HFFc6 (cell line): Measurements from ENCODE around the gene PEAK3. TPM values are rescaled to one million over a fixed set of nuclear protein-coding genes. Genes with fewer than 3 reads are reported as not detected.

Source experiments
- DNase-seq: peaks from one replicate; pipeline ENCODE4 v3.0.0-alpha.2; 2018
- H3K27ac Mint-ChIP-seq: 2 replicates; pipeline ENCODE4 v1.8.0; 2020; ENCODE audit warnings: mild to moderate bottlenecking, mixed read lengths
- H3K27me3 Mint-ChIP-seq: 2 replicates; pipeline ENCODE4 v1.8.0; 2021; ENCODE audit warnings: mild to moderate bottlenecking, moderate library complexity, mixed read lengths; ENCODE audit not compliant: insufficient read depth
- H3K36me3 Mint-ChIP-seq: 2 replicates; pipeline ENCODE4 v1.8.0; 2021; ENCODE audit warnings: low read depth, mixed read lengths
- H3K4me1 Mint-ChIP-seq: 2 replicates; pipeline ENCODE4 v1.8.0; 2020; ENCODE audit warnings: low read depth, mixed read lengths
- H3K4me3 Mint-ChIP-seq: 2 replicates; pipeline ENCODE4 v1.8.0; 2020; ENCODE audit warnings: mild to moderate bottlenecking, moderate library complexity, mixed read lengths
- H3K9me3 Mint-ChIP-seq: 2 replicates; pipeline ENCODE4 v1.8.0; 2020; ENCODE audit warnings: mild to moderate bottlenecking, mixed read lengths
- CTCF ChIP-seq: fragments of 200-600 bp; sonication (generic); IDR thresholded peaks from 2 replicates; pipeline ENCODE4 v1.5.0; 2021; ENCODE audit warnings: antibody characterized with exemption, mild to moderate bottlenecking
- total RNA-seq, 6 experiments: library from RNA; stranded (reverse); fragmentation: NEBNext Ultra II Directional; extraction: Animal tissue kit (Norgen Biotek cat#: 25700); gene quantifications; 2 replicates in 1 of 6; 3 replicates in 5 of 6; pipeline ENCODE4 v1.2.3, GENCODE V29; 2021

The PEAK3 gene
- total RNA-seq, 6 experiments from 2014 or later = 0.07 to 0.53 (median 0.36) TPM

GRCh38 chr19:2307518-2308012 lies 25.6 kb upstream of the PEAK3 start:
- no peaks in the 10 kb centered on the region for H3K36me3 Mint-ChIP-seq
- H3K4me3 Mint-ChIP-seq = no peak overlapping the region
- peaks cover 14% of the 10 kb centered on the region for H3K4me1 Mint-ChIP-seq
- no peak overlapping the region for H3K27ac Mint-ChIP-seq
- H3K27me3 Mint-ChIP-seq = peaks cover 19% of the 10 kb centered on the region
- DNase-seq = no peak
- no peaks in the 10 kb centered on the region for H3K9me3 Mint-ChIP-seq
- TF ChIP-seq CTCF = no peak

- TF ChIP-seq CTCF = no peak
- DNase-seq = no peak
- peaks cover 14% of the 10 kb centered on the region for H3K4me1 Mint-ChIP-seq
- peaks cover 19% of the 10 kb centered on the region for H3K27me3 Mint-ChIP-seq
- no peak overlapping the region for H3K27ac Mint-ChIP-seq
- no peak overlapping the region for H3K4me3 Mint-ChIP-seq
- H3K9me3 Mint-ChIP-seq = no peaks in the 10 kb centered on the region
- H3K36me3 Mint-ChIP-seq = no peaks in the 10 kb centered on the region
Observed at GRCh38 chr19:2306971-2307370, 25.0 kb upstream of the PEAK3 start.

- no peaks in the 10 kb centered on the region for H3K9me3 Mint-ChIP-seq
- peaks cover 14% of the 10 kb centered on the region for H3K4me1 Mint-ChIP-seq
- H3K36me3 Mint-ChIP-seq = no peaks in the 10 kb centered on the region
- no peak for DNase-seq
- H3K27me3 Mint-ChIP-seq = peaks cover 20% of the 10 kb centered on the region
- TF ChIP-seq CTCF = no peak; the same call in 1 of the 2 replicates
- no peak overlapping the region for H3K4me3 Mint-ChIP-seq
- no peak overlapping the region for H3K27ac Mint-ChIP-seq
Observed at GRCh38 chr19:2306281-2306806, 24.4 kb upstream of the PEAK3 start.

GRCh38 chr19:2305452-2306280 lies 23.7 kb upstream of the PEAK3 start:
- no peak overlapping the region for H3K27ac Mint-ChIP-seq
- peaks cover 14% of the 10 kb centered on the region for H3K4me1 Mint-ChIP-seq
- no peak overlapping the region for H3K4me3 Mint-ChIP-seq
- DNase-seq = no peak
- H3K36me3 Mint-ChIP-seq = no peaks in the 10 kb centered on the region
- H3K9me3 Mint-ChIP-seq = no peaks in the 10 kb centered on the region
- peaks cover 21% of the 10 kb centered on the region for H3K27me3 Mint-ChIP-seq
- no peak; the same call in 1 of the 2 replicates for TF ChIP-seq CTCF

- H3K27me3 Mint-ChIP-seq = peaks cover 16% of the 10 kb centered on the region
- H3K9me3 Mint-ChIP-seq = no peaks in the 10 kb centered on the region
- no peak for TF ChIP-seq CTCF
- no peak overlapping the region for H3K27ac Mint-ChIP-seq
- H3K4me1 Mint-ChIP-seq = no peaks in the 10 kb centered on the region
- no peak for DNase-seq
- H3K36me3 Mint-ChIP-seq = no peaks in the 10 kb centered on the region
- H3K4me3 Mint-ChIP-seq = no peak overlapping the region
Observed at GRCh38 chr19:2303211-2303798, 21.3 kb upstream of the PEAK3 start.
